Lower lobe of right lung (tissue), 2 donors: ENCODE data around the gene FAM131C. TPM values are rescaled to one million over a fixed set of nuclear protein-coding genes. Genes with fewer than 3 reads are reported as not detected.
"Not testable (repeated sequence)": the region's sequence is repeated elsewhere in the genome, so short reads cannot be mapped to it uniquely, and the experiment has no call there.

Experiments
- ATAC-seq, 2 donors: fragments of 200-7000 bp; cut with Tn5 transposase; one replicate each; pipeline ENCODE4 v1.9.1; 2020 to 2022; ENCODE audit warnings: mild to moderate bottlenecking in 2 of 2, moderate library complexity in 2 of 2
- DNase-seq: peaks from one replicate; pipeline ENCODE4 v3.0.0-alpha.2; 2020
- H3K27ac ChIP-seq: fragments of 200-600 bp; one replicate; pipeline ENCODE4 v1.8.0; 2022
- H3K27me3 ChIP-seq: fragments of 200-600 bp; one replicate; pipeline ENCODE4 v1.8.0; 2022; ENCODE audit warnings: low read depth
- H3K36me3 ChIP-seq: fragments of 200-600 bp; one replicate; pipeline ENCODE4 v1.8.0; 2022; ENCODE audit warnings: mild to moderate bottlenecking
- H3K4me1 ChIP-seq: fragments of 200-600 bp; one replicate; pipeline ENCODE4 v1.8.0; 2022
- H3K4me3 ChIP-seq: fragments of 200-600 bp; one replicate; pipeline ENCODE4 v1.8.0; 2022; ENCODE audit warnings: mild to moderate bottlenecking
- H3K9me3 ChIP-seq: fragments of 200-600 bp; one replicate; pipeline ENCODE4 v1.8.0; 2022
- CTCF ChIP-seq: fragments of 200-600 bp; IDR thresholded peaks from one replicate; pipeline ENCODE4 v1.8.0; 2022; ENCODE audit warnings: antibody characterized with exemption, mild to moderate bottlenecking
- intact Hi-C: fragments of 100-400 bp; cut with DNase I; formaldehyde crosslinking; loops from one replicate; pipeline ENCODE4 v1.11.0; 2022
- total RNA-seq: library from RNA; stranded (reverse); fragmentation: NEBNext Ultra II Directional; extraction: Animal tissue kit (Norgen Biotek cat#: 25700); gene quantifications from one replicate; pipeline ENCODE4 v1.2.1, GENCODE V29; 2021
- donor health status: DM: no; HTN: yes; CAD: no; lungs with severe emphysema.

FAM131C gene
- total RNA-seq, 1 donor from 2014 or later: not detected

GRCh38 chr1:16043521-16043920, 29.9 kb downstream of the FAM131C start, which contains the start of gene CLCNKB:
CLCNKB (plus strand) TSS chr1:16043782; CDS start chr1:16044493, 711 bp downstream.
- no peaks in the 10 kb centered on the region for H3K9me3 ChIP-seq
- H3K36me3 ChIP-seq: no peaks in the 10 kb centered on the region
- no peak within 1 kb of the TSS for H3K27ac ChIP-seq
- no peak for TF ChIP-seq CTCF
- ATAC-seq: peak in 1 of 2 donors; percentile 26
- H3K4me1 ChIP-seq: peaks cover 1% of the 10 kb centered on the region
- H3K4me3 ChIP-seq: no peak within 1 kb of the TSS
- DNase-seq: no peak
- H3K27me3 ChIP-seq: no peaks in the 10 kb centered on the region
- intact Hi-C loops: no loop called here

GRCh38 chr1:16042654-16043053, 30.8 kb downstream of the FAM131C start:
- H3K4me1 ChIP-seq, H3K27me3 ChIP-seq, intact Hi-C loops, H3K9me3 ChIP-seq, ATAC-seq, H3K27ac ChIP-seq, H3K36me3 ChIP-seq, H3K4me3 ChIP-seq, DNase-seq: not testable (repeated sequence)

- no peak for TF ChIP-seq CTCF
- no peak overlapping the region for H3K27ac ChIP-seq
- intact Hi-C loops: no loop called here
- H3K4me3 ChIP-seq: no peak overlapping the region
- no peaks in the 10 kb centered on the region for H3K4me1 ChIP-seq
- no peak for ATAC-seq
- no peaks in the 10 kb centered on the region for H3K36me3 ChIP-seq
- H3K27me3 ChIP-seq: no peaks in the 10 kb centered on the region
- no peak for DNase-seq
- H3K9me3 ChIP-seq: no peaks in the 10 kb centered on the region
Observed at GRCh38 chr1:16042096-16042495, 31.4 kb downstream of the FAM131C start.

- no peak overlapping the region for H3K4me3 ChIP-seq
- no peak for TF ChIP-seq CTCF
- H3K9me3 ChIP-seq: no peaks in the 10 kb centered on the region
- intact Hi-C loops: no loop called here
- no peaks in the 10 kb centered on the region for H3K4me1 ChIP-seq
- H3K27ac ChIP-seq: no peak overlapping the region
- ATAC-seq: no peak
- no peaks in the 10 kb centered on the region for H3K36me3 ChIP-seq
- no peak for DNase-seq
- no peaks in the 10 kb centered on the region for H3K27me3 ChIP-seq
Observed at GRCh38 chr1:16041200-16041599, 32.3 kb downstream of the FAM131C start.

- intact Hi-C loops, H3K36me3 ChIP-seq: not testable (repeated sequence)
Observed at GRCh38 chr1:16039871-16040270, 33.6 kb downstream of the FAM131C start.

GRCh38 chr1:16038620-16038912, 34.9 kb downstream of the FAM131C start:
- ATAC-seq (no peak), DNase-seq (no peak)
- H3K4me3 ChIP-seq: no peak overlapping the region
- H3K27ac ChIP-seq: no peak overlapping the region
- intact Hi-C loops: no loop called here
- no peak for TF ChIP-seq CTCF
- no peaks in the 10 kb centered on the region for H3K4me1 ChIP-seq
- no peaks in the 10 kb centered on the region for H3K27me3 ChIP-seq
- H3K9me3 ChIP-seq: no peaks in the 10 kb centered on the region
- no peaks in the 10 kb centered on the region for H3K36me3 ChIP-seq

More at GRCh38 chr1:16039871-16040270, 33.6 kb downstream of the FAM131C start:
- not testable (repeated sequence) for ATAC-seq, H3K4me1 ChIP-seq, H3K9me3 ChIP-seq, H3K4me3 ChIP-seq, DNase-seq, H3K27me3 ChIP-seq, H3K27ac ChIP-seq

- H3K4me1 ChIP-seq, H3K27ac ChIP-seq, H3K36me3 ChIP-seq, H3K4me3 ChIP-seq, intact Hi-C loops, H3K9me3 ChIP-seq, ATAC-seq, H3K27me3 ChIP-seq, DNase-seq: not testable (repeated sequence)
Observed at GRCh38 chr1:16036461-16036860, 37.0 kb downstream of the FAM131C start.

- H3K4me1 ChIP-seq, H3K4me3 ChIP-seq, ATAC-seq, DNase-seq, intact Hi-C loops, H3K36me3 ChIP-seq, H3K9me3 ChIP-seq, H3K27ac ChIP-seq: not testable (repeated sequence)
- H3K27me3 ChIP-seq: peaks cover 14% of the 10 kb centered on the region
Observed at GRCh38 chr1:16033103-16033632, 40.3 kb downstream of the FAM131C start.
